AG09309 (cell line): ENCODE data around the gene P2RX2.

Source experiments
- DNase-seq: peaks from one replicate; pipeline ENCODE4 v3.0.0-alpha.2; 2010; ENCODE audit warnings: low read depth
- H3K4me3 ChIP-seq: 2 replicates; pipeline ENCODE4 v1.5.1; 2011; ENCODE audit warnings: mild to moderate bottlenecking, low read depth, low read length, moderate library complexity; ENCODE audit not compliant: control insufficient read depth
- TF ChIP-seq, protein P1 (sequence below): IDR thresholded peaks from 2 replicates; pipeline ENCODE4 v1.5.1; 2011; ENCODE audit warnings: mild to moderate bottlenecking, low read depth, low read length, inconsistent platforms; ENCODE audit not compliant: insufficient read depth, control insufficient read depth; ENCODE audit errors: missing control alignments

Gene P2RX2

GRCh38 chr12:132660052-132660451 is 41.5 kb downstream of the P2RX2 start:
- TF ChIP-seq, protein P1, sequence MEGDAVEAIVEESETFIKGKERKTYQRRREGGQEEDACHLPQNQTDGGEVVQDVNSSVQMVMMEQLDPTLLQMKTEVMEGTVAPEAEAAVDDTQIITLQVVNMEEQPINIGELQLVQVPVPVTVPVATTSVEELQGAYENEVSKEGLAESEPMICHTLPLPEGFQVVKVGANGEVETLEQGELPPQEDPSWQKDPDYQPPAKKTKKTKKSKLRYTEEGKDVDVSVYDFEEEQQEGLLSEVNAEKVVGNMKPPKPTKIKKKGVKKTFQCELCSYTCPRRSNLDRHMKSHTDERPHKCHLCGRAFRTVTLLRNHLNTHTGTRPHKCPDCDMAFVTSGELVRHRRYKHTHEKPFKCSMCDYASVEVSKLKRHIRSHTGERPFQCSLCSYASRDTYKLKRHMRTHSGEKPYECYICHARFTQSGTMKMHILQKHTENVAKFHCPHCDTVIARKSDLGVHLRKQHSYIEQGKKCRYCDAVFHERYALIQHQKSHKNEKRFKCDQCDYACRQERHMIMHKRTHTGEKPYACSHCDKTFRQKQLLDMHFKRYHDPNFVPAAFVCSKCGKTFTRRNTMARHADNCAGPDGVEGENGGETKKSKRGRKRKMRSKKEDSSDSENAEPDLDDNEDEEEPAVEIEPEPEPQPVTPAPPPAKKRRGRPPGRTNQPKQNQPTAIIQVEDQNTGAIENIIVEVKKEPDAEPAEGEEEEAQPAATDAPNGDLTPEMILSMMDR = no peak
- H3K4me3 ChIP-seq = no peak overlapping the region
- DNase-seq = no peak

DNA sequence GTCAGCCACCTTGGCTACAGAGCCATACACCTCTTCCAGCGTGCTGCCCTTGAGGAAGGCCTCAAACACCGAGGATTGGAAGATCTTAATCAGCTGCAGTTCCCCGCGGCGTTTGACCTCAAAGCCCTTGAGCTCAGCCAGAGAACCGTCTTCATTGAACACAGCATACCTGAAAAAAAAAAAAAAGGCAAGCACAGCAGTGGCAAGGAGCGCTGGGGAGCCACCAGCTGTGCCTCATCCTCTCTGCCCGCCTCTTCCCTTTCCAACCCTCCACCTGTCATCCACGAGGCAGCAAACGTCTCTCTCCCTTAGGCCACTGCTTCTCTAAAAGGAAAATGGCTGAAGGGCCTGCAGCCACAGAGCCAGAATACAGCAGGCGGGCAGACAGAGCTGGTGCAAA is 42.4 kb downstream of the P2RX2 start:
- TF ChIP-seq, protein P1 = no peak
- H3K4me3 ChIP-seq = no peak overlapping the region
- DNase-seq = no peak

DNA sequence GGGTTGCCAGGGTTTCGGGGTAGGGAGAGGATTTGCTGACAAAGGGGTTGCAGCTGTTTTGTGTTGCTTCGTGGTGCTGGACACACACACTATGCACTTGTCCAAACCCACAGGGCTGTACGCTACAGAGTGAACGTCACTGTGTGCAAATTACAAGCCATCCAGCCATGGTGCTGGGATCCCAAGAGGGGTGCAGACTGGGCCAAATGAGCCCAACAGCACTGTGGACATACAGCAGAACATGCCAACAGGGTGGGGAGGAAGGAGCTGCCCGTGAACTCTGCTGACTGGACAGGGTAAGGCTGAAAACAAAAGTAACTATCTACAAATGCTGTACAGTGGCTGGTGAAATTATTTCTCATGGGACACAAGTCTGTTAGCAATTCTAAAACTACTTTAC is 43.4 kb downstream of the P2RX2 start:
- TF ChIP-seq, protein P1 = no peak
- H3K4me3 ChIP-seq = no peak overlapping the region
- no peak for DNase-seq

DNA sequence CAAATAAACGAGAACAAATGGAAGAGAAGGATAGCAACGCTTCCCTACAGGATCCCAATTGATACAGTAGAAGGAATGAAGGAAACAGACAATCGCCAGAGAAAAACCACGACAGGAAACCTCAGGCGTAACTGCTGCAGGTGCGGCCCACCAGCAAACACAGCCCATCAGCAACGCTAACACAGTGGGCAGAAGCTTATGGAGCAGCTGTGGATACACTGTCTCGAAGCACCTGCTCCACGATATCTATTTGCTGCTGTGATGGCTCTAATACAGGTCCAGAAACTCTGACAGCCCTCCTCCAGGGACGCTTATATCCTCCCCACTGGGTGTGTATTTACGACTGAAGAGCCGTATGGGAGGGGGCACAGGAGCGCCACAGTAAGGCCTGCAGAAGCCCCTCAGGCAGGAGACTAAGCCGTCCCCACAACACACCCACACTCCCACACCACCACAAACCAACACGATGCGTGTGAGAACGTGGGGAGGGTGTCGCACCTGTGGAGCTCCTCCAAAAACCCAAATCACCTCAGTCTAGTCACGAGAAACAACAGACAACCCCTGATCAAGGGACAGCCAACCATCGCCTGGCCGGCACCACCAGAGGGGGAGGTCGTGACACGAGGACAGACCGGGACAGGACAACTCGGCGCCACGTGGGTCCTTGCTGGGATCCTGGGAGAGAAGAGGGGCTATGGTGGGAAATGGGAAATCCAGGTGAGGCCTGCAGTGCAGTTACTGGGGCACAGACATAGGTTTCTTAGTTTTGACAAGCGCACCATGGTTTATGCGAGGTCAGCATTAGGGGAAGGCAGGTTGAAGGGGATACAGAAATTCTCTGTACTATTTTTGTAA is 44.6 kb downstream of the P2RX2 start:
- TF ChIP-seq, protein P1 = no peak
- DNase-seq = no peak
- no peak overlapping the region for H3K4me3 ChIP-seq

GRCh38 chr12:132664206-132665148 is 45.9 kb downstream of the P2RX2 start:
- no peak for DNase-seq
- no peak overlapping the region for H3K4me3 ChIP-seq
- TF ChIP-seq, protein P1 = no peak

- DNase-seq = no peak
- no peak overlapping the region for H3K4me3 ChIP-seq
- TF ChIP-seq, protein P1 = no peak
Observed at GRCh38 chr12:132665149-132665491, 46.5 kb downstream of the P2RX2 start.
